Activated naive CD8-positive, alpha-beta T cell treated with anti-CD3 and anti-CD28 coated beads, Interleukin-2, amount 50 U/mL, for 16 hours (primary cell): Measurements from ENCODE around the gene RBM38.

Experiments used
- DNase-seq: peaks from one replicate; pipeline ENCODE4 v3.0.0-alpha.2; 2020; ENCODE audit warnings: low read depth, low spot score

RBM38 gene

DNA sequence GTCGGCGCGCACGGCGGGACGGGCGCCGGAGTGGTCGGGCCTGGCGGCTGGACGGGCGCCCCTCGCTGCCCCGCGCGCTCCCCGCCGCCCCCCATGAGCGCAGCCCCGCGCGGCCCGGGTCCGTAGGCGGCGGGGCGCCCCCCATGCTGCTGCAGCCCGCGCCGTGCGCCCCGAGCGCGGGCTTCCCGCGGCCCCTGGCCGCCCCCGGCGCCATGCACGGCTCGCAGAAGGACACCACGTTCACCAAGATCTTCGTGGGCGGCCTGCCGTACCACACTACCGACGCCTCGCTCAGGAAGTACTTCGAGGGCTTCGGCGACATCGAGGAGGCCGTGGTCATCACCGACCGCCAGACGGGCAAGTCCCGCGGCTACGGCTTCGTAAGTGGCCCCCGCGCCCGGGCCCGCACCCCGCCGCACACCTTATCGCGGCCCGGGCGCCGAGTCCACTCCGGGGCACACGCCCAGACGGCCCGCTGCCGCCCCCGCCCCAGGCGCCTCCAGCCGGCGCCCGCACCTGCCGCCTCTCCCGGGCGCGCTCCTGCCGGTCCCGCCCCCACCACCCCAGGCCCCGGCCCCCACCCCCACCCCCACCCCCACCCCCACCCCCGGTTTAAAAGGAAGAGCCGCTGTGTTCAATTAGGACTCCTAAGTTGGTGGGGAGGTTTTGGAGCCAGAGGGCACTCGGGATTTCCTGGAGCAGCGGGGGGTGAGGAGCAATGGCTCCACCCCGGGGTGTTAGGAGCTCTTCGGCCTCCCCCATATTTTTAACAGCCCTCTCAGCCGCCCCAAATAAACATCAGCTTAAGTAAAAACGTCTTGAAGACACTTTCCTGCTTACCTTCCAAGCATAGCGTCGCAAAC lies 474 bp downstream of the RBM38 start:
- no peak for DNase-seq

GRCh38 chr20:57392512-57393271 lies 1.5 kb downstream of the RBM38 start:
- DNase-seq: peak; percentile 45

DNA sequence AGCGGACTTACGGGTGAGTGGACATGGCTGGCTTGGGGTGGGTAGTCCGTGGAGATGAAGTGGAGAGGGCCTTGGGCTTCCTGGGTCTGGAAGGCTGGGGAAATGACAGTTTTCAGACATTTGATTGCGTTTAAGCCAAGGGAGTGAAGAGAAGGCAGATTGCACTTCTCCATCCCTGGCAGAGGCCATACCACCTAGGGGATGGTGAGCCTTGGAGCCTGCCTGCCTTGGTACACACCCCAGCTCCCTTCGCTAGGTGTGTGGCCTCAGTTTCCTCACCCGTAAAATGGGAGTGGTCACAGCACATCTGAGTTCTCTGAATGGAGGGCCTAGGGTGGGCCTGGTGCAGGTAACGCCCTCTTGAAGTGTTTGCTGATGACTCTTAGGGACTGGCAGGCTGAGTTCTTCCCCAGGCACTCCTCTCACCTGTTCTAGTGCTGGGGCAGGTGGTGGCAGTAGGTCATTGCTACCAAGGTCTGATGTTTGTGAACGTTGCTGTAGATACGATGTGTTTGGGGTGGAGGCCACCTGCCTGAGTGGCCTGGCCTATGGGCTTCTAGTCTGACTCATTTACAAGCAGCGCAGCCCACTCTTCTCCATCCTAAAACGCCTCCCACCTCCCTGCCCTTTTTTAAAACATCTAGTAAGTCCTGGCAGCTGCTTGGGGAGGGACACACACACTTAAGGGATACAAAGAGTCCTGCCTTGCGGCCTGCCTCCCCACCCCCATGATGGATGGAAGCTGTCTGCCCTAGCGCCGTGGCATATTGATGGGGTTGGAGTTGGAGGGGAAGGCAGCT lies 2.3 kb downstream of the RBM38 start:
- no peak for DNase-seq

GRCh38 chr20:57394121-57395082 lies 3.2 kb downstream of the RBM38 start:
- no peak for DNase-seq

DNA sequence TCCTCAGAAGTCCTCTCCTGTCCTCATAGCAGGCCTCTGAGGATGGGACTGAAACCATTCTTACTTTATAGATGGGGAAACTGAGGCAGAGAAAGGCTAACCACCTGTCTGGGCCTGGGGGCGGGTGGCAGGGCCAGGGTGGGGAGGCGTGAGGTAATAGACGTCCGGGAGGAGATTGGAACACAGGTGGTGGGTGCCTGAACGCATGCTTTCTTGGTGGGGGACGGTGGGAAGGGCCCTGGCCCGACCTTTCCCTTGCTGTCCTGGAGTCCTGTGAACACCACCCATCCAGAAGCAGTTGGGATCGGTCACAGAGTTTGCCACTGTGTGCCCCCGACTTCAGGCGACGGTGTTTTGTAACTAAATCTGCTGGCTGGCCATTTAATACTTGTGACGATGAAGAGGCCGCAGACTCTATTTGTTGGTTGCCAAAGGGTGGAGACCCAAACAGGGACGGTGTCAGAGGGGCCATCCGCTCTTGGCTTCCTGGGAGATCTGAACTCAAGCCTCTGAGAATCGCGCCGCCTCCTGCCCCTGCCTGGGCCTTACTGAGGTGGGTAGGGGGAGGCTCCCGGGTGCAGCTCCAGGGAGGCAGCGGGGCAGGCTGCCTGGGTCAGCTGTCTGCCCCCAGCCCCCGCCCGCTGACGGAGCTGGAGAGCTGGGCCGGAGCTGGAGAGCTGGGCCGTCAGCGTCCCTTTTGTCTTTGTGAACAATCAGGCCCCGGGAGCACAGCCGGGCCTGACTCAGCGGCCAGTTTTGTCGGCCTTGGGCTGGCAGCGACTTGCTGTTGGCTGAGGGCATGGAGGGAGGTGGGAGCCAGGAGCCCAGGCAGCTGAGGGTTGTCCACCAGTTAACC lies 4.1 kb downstream of the RBM38 start:
- no peak for DNase-seq

DNA sequence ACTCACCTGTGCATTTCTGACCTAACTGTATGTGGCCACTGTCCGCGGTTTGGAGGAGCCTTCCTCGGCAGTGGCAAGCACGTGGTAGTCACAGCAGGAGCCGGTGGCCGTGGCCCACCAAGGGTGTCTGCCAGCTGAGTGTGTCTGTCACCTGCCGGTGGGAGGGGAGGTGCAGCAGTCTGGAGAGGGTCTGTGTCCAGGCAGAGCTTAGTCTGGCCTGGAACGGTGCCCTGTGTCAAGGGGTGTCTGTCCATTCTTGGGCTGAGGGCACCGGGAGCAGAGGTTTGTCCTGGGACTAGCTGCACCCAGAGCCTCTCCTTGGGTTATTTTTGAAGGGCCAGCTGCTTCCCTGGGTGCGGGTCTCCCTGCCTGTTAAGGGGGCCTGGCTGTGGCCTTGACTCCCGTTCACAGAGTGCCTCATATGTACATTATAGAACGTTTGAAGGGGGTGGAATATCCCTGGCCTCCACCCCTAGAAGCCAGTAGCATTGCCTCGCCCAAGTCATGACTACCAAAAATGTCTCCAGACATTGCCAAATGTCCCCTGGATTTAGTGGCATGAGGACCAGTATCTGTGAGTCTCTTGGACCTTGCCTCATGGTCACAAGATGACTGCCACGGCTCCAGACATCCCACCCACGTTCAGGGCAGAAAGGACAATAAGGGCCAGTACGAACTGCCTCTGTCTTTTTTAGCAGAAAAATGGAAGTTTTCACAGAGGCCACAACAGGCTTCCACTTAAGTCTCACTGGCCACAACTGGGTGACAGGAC lies 5.2 kb downstream of the RBM38 start:
- DNase-seq: no peak

DNA sequence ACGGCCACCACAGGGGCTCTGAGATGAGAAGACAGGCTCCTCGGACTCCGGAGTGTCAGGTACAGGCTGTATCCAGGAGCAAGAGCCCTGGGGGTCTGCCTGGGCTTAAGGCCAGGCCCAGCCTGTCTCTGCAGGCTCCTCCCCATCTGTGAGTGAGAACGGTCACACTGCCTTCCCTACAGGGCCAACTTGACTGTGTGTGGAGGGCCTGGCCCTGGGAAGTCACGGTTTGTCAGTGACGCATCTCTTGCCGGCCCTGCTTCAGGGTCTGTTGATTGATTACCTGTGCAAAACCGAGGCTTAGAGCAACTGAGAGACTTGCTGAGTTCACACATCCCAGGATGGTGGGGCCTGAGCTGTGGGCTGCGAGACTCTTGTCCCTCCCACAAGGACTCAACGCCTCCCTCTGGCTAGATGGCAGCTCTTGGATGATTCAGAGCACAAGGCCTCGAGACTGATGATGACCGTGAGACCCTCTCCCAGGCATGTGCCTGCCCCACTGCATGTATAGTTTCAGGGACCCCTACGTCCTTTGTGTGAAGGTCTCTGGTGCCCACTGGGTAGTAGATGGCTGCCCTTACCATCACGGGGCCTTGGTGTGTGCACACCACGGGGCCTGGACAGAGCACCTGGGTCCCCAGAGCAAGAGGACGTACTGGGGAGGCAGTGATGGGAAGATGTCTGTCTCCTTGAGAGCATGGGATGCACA lies 5.9 kb downstream of the RBM38 start:
- DNase-seq: no peak

DNA sequence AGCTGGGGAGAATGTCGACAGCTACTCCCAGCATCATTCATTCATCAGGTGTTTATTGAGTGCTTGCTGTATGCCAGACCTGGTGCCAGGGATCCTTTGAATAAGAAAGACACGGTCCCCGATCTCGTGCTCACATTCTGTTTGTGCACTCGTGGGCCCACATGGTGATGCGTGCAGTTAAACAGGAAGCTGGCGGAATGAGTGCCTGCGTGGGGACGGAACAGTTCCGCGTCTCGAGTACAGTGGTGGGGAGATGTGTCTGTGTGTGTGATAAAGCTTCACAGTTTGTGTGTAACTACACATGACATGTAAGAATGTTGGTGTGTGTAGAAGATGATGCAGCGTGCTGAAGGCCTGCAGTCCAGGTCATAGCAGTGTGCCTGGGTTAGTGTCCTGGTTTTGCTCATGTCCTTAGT lies 6.5 kb downstream of the RBM38 start:
- DNase-seq: no peak

GRCh38 chr20:57398231-57398821 lies 7.1 kb downstream of the RBM38 start:
- peak; percentile 91 for DNase-seq

DNA sequence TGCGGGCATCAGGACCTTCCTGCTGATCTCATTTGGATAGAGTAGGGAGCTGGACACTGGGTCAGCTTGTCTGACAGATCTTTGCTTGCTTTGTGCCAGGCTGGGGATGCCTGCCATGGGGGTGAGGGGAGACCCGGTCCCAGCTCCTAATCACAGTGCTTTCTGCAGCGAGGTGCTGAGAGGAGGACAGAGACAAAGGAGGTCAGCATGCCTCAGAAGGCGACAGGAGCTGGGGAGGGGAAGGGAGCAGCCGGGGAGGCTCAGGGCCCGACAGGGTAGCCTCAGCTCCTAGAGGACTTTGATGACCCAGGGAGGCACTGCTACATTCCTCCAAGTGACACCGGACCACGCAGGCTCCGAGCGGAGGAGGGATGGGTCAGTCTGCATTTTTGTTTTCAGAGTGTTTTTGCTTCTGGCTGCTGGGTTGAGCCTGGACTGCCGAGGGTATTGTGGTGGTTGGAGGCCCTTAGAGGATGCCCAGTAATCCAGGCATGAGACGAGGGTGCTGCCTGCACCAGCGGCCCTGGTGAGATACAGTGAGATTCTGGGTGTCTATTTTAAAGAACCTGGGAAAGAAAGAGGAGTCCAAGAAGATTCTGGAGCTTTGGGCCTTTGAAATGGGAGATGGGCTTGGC lies 7.8 kb downstream of the RBM38 start:
- no peak for DNase-seq

- no peak for DNase-seq
Measured at GRCh38 chr20:57399587-57400155, 8.5 kb downstream of the RBM38 start.

DNA sequence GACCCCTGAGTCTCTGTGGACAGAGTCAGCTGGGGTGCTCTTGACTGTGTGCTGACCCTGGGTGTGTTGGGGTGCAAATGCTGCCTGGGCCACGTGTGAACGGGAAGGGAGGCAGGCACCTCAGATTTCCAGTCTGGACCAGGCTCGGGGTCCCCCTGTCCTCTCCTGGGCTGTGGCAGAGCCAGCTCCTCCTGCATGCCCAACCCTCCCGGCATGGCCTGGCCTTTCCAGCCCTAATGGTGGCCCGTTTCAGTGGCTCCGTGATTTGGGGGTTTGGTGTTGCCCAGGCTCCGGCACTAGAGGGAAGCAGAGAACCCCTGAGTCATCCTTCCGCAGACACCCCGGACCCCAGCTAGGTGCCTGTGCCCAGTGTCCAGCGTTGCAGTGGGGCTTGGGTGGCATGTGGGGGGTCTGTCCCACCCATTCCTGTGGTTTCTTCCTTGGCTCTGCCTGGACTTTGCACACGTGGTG lies 9.1 kb downstream of the RBM38 start:
- no peak for DNase-seq

DNA sequence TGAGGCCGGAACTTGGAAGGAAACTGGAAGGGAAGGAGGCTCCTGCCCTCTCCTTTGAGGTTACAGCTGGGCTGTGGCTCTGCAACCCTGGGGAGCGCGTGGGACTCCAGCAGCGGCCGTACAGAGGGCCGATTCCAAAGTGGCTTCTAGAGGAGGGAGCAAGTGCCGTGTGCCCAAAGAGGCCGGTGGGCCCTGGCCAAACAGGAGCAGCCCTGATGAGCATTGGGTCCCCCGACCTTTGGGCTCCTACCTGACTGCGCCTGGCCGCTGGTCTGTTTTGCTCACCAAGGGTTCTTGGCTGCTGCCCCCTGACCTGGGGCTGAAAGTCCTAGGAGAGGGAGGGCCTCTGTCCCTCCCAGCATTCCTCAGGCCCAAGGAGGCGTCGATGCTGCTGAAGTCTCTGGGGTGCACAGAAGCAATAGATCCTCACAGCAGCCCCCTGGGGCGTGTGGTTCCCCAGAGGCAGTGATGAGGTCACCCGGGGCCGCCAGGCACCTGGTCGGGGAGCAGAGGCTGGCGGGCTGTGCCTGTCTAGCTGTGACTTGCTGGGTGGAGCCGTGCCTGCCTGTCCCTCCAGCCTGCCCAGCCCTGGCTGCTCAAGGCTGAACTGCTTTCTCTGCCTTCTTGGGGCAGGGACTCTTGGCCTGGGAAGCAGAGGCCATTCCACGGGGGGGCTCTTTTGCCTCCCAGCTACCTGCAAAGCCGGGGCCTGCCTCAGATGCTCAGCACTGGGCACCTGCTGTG lies 9.8 kb downstream of the RBM38 start:
- no peak for DNase-seq

DNA sequence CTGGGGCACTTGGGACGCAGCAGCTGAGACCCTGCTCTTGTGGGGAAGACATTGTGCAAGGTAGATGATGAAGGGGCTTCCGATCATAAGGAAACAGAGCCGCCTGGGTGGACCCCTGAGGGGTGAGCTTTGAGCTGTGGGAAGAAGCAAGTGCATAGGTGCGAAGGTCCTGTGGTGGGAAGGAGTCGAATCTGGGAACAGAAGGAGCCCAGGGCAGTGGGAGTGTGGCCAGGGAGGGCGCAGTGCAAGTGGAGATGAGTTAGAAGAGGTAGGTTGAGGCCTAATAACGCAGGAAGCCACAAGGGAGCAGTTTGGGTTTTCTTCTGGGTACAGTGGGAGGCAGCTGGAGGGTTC lies 10.3 kb downstream of the RBM38 start:
- no peak for DNase-seq

DNA sequence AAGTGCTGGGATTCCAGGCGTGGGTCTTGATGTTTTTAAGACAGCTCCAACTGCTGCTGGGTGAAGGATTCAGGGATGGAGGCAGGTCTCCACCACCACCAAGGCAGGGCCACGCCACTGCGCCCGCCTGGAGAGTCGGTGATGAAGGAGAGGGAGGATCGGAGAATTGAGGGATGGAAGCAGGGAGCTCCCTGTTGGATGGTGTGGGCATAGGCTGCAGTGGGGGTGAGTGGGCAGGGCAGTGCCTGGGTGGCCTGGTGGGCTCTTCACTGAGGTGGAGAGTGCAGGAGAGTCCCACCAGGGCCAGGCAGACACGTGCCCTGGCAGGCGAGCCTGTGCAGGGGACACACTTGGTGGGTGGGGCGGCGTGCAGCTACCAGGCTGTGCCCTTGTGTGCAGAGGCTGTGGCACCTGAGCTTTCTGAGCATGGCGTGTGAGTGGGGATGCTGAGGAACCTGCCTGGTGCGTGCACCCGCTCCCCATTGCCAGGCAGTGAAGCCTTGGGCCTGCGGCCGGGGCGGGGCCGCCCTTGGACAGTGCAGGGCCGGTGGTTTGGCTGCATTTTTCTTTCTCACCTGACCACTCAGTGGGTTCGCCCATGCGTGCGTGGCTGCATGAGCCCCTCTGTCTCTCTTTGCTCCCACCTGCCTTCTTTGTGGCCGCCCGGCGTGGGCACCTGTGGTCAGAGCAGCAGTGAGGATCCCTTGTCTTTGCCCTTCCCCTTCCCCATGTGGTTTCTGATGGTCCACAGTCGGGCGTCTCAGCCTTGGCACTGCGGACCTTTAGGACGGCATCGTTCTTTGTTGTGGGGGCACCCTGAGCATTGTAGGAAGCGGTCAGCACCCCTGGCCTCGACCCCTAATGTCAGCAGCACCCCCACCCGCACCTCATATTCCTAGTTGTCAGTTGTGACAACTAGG lies 11.3 kb downstream of the RBM38 start:
- DNase-seq: no peak

DNA sequence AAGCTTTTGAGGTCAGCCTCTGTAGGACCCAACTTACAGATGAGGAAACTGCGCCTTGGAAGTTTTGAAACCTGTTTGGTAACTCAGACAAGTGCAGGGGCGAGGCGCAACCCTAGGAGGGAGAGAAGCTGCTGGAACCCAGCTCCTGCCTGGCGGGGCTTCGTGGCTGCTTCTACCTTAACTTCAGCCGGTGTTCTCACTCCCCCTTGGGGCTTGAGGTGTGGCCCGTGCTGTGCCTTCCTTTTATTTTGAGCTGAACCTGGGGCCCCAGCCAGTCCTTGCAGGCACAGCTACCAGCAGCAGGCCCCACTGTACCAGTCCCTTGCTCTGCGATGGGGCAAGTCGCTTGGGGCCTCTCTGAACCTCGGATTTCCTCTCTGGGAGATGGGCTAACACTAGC lies 12.0 kb downstream of the RBM38 start:
- no peak for DNase-seq
